CD4-positive, CD25-positive, alpha-beta regulatory T cell (primary cell): ENCODE results near the gene TAL2. TPM values are rescaled to one million over a fixed set of nuclear protein-coding genes. Genes with fewer than 3 reads are reported as not detected.

Experiments
- polyA plus RNA-seq, 4 donors: library from polyadenylated mRNA; unstranded; fragments of 300-500 nt; fragmentation: Illumina TruSeq; gene quantifications; one replicate each; pipeline ENCODE4 v1.2.3, GENCODE V29; 2021
- total RNA-seq: library from RNA; stranded (reverse); gene quantifications from one replicate; pipeline ENCODE4 v1.2.3, GENCODE V29; 2022

The TAL2 gene
- total and polyA plus RNA-seq, 5 donors from 2014 or later, result not detected

Other genes starting within 250 kb of the TAL2 start
- 1.6 TPM for gene FSD1L, start 214.4 kb upstream of the TAL2 start, total RNA-seq
- 1 to 10 TPM in 1 of 4 donors, under 1 TPM in 3; 0.45 to 1.4 (median 0.70) TPM for gene FSD1L, start 214.4 kb upstream of the TAL2 start, polyA plus RNA-seq
- 10.0 TPM for gene FKTN, start 104.3 kb upstream of the TAL2 start, total RNA-seq
- gene FKTN, start 104.3 kb upstream of the TAL2 start, polyA plus RNA-seq, result 1 to 10 TPM; 1.2 to 4.0 (median 1.8) TPM
- gene TMEM38B, start 32.1 kb downstream of the TAL2 start, total RNA-seq, result 10.6 TPM
- gene TMEM38B, start 32.1 kb downstream of the TAL2 start, polyA plus RNA-seq, result 10 to 100 TPM; 11.0 to 22.2 (median 19.2) TPM